NK-92 (cell line): Measurements from ENCODE around the gene EID2.
A peak's percentile ranks its signal among the peaks of the same experiment; 100 is the strongest.

Source experiments
- DNase-seq: peaks from one replicate; lab custom pipeline; 2025; ENCODE audit not compliant: unreplicated experiment; lab: John Stamatoyannopoulos, UW

The EID2 gene

GRCh38 chr19:39539518-39540332, at the start of gene EID2:
EID2 (minus strand) TSS chr19:39540161; CDS start chr19:39540079, 82 bp downstream.
- peak; percentile 47 for DNase-seq

- no peak for DNase-seq
Observed at GRCh38 chr19:39588066-39588465, 48.1 kb upstream of the EID2 start.

- DNase-seq, result no peak
Observed at GRCh38 chr19:39587496-39587895, 47.5 kb upstream of the EID2 start.

GRCh38 chr19:39582891-39583625, 43.1 kb upstream of the EID2 start:
- DNase-seq, result no peak

- DNase-seq, result no peak
Observed at GRCh38 chr19:39582442-39582841, 42.5 kb upstream of the EID2 start.

GRCh38 chr19:39568604-39569003, 28.6 kb upstream of the EID2 start:
- DNase-seq, result no peak

- DNase-seq, result no peak
Observed at GRCh38 chr19:39566064-39566463, 26.1 kb upstream of the EID2 start.

GRCh38 chr19:39563408-39563807, 23.4 kb upstream of the EID2 start:
- DNase-seq, result no peak

- DNase-seq, result no peak
Observed at GRCh38 chr19:39558624-39559117, 18.7 kb upstream of the EID2 start.

GRCh38 chr19:39557811-39558623, 18.1 kb upstream of the EID2 start:
- DNase-seq, result no peak

- no peak for DNase-seq
Observed at GRCh38 chr19:39555883-39556282, 15.9 kb upstream of the EID2 start.

- no peak for DNase-seq
Observed at GRCh38 chr19:39554701-39555311, 14.8 kb upstream of the EID2 start.

- DNase-seq, result no peak
Observed at GRCh38 chr19:39553082-39553652, 13.2 kb upstream of the EID2 start.

- no peak for DNase-seq
Observed at GRCh38 chr19:39550197-39550596, 10.2 kb upstream of the EID2 start.

GRCh38 chr19:39546599-39546998, 6.6 kb upstream of the EID2 start:
- DNase-seq, result no peak

GRCh38 chr19:39544911-39545310, 5.0 kb upstream of the EID2 start:
- DNase-seq, result no peak

- no peak for DNase-seq
Observed at GRCh38 chr19:39544226-39544903, 4.4 kb upstream of the EID2 start.

GRCh38 chr19:39543477-39543857, 3.5 kb upstream of the EID2 start:
- DNase-seq, result no peak

- DNase-seq, result no peak
Observed at GRCh38 chr19:39542206-39542605, 2.2 kb upstream of the EID2 start.

GRCh38 chr19:39540333-39540673, 342 bp upstream of the EID2 start:
- DNase-seq, result no peak
